ENCODE measurements around the gene ME1.

DNA sequence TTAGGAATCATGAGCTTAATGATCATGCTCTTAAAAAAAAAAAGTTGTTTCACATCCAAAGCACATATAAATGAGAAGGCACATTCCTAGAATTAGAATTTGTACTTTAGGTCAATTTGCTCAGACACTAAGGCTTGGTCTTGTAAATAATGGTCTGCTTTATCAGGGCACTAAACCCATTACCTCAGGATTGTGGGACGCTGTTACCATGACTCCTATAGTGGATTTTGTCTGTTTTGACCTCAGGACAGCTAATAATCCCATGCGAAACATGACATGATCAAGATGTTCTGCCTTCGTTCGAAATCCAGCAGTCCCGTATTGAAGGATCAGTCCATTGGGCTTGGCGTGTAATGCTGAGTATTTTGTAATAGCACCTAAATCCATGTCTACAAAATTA lies 240.2 kb downstream of the ME1 start:
- TF ChIP-seq CTCF (IDR thresholded peaks at IDR 0.05) (no peak), ZNF232 (CRISPR knock-in tag; IDR thresholded peaks at IDR 0.05) (no peak), ATF2 (CRISPR knock-in tag; IDR thresholded peaks at IDR 0.05; ENCODE audit: borderline replicate concordance, low read depth) (no peak), TEAD4 (CRISPR knock-in tag; IDR thresholded peaks at IDR 0.05) (no peak), ZNF423 (CRISPR knock-in tag; IDR thresholded peaks at IDR 0.05) (no peak), HMGXB4 (CRISPR knock-in tag; IDR thresholded peaks at IDR 0.05) (no peak), FOXP1 (CRISPR knock-in tag; IDR thresholded peaks at IDR 0.05; ENCODE audit: borderline replicate concordance) (no peak), ZBTB21 (CRISPR knock-in tag; IDR thresholded peaks at IDR 0.05; ENCODE audit: borderline replicate concordance) (no peak)
